Calu3 (cell line): ENCODE results near the gene TGFBR2. TPM values are rescaled to one million over a fixed set of nuclear protein-coding genes. Genes with fewer than 3 reads are reported as not detected.
A peak's percentile ranks its signal among the peaks of the same experiment; 100 is the strongest.

Experiments used
- BruUV-seq: library from RNA; stranded (reverse); fragments of 400-500 nt; replicated peaks from 2 replicates; lab custom pipeline; 2021; lab: Mats Ljungman, UMichigan
- CTCF ChIA-PET: fragments of 300-600 bp; sonication (Branson Sonifier 250); formaldehyde crosslinking; loops from one replicate; lab custom pipeline; 2022; ENCODE audit warnings: antibody characterized with exemption; lab: Charles Lee
- DNase-seq: peaks from one replicate; pipeline ENCODE4 v3.0.0; 2022
- H3K27ac Mint-ChIP-seq: one replicate; pipeline ENCODE4 v1.8.0; 2022; ENCODE audit warnings: mixed read lengths; ENCODE audit not compliant: unreplicated experiment
- H3K27me3 Mint-ChIP-seq: one replicate; pipeline ENCODE4 v1.8.0; 2022; ENCODE audit warnings: mixed read lengths; ENCODE audit not compliant: unreplicated experiment
- H3K36me3 Mint-ChIP-seq: one replicate; pipeline ENCODE4 v1.8.0; 2022; ENCODE audit warnings: mild to moderate bottlenecking, moderate library complexity, mixed read lengths; ENCODE audit not compliant: insufficient read depth, unreplicated experiment
- H3K4me1 Mint-ChIP-seq: one replicate; pipeline ENCODE4 v1.8.0; 2022; ENCODE audit warnings: mild to moderate bottlenecking, low read depth, mixed read lengths; ENCODE audit not compliant: unreplicated experiment
- H3K4me3 Mint-ChIP-seq: one replicate; pipeline ENCODE4 v1.8.0; 2022; ENCODE audit warnings: mild to moderate bottlenecking, low read depth, moderate library complexity, mixed read lengths; ENCODE audit not compliant: unreplicated experiment
- H3K9me3 Mint-ChIP-seq: one replicate; pipeline ENCODE4 v1.8.0; 2022; ENCODE audit warnings: low read depth, mixed read lengths; ENCODE audit not compliant: unreplicated experiment
- CTCF ChIP-seq: fragments of 200-600 bp; IDR thresholded peaks from one replicate; pipeline ENCODE4 v1.8.0; 2022; ENCODE audit warnings: antibody characterized with exemption; ENCODE audit not compliant: unreplicated experiment
- intact Hi-C: fragments of 100-400 bp; cut with micrococcal nuclease; formaldehyde crosslinking; loops from one replicate; pipeline ENCODE4 v1.10.0; 2022; ENCODE audit not compliant: unreplicated experiment
- total RNA-seq: library from RNA; stranded (reverse); gene quantifications from 2 replicates; pipeline ENCODE4 v1.2.3, GENCODE V29; 2022

The TGFBR2 gene
- total RNA-seq, 1 experiment from 2014 or later, result 105 TPM

GRCh38 chr3:30675006-30675405 is 68.6 kb downstream of the TGFBR2 start:
- Mint-ChIP-seq H3K27ac (no peak overlapping the region), H3K4me3 (no peak overlapping the region), H3K9me3 (no peaks in the 10 kb centered on the region), H3K36me3 (peaks cover 63% of the 10 kb centered on the region), H3K27me3 (no peaks in the 10 kb centered on the region), H3K4me1 (peaks cover 8% of the 10 kb centered on the region)
- TF ChIP-seq CTCF, result no peak
- no TSS peak for BruUV-seq
- intact Hi-C loops, result no loop called here
- DNase-seq, result no peak
- CTCF ChIA-PET, result no interaction called here

GRCh38 chr3:30675774-30676173 is 69.4 kb downstream of the TGFBR2 start:
- no peak for DNase-seq
- Mint-ChIP-seq H3K4me1 (peaks cover 11% of the 10 kb centered on the region), H3K4me3 (no peak overlapping the region), H3K9me3 (no peaks in the 10 kb centered on the region), H3K36me3 (peaks cover 62% of the 10 kb centered on the region), H3K27me3 (no peaks in the 10 kb centered on the region), H3K27ac (no peak overlapping the region)
- intact Hi-C loops, result no loop called here
- CTCF ChIA-PET, result no interaction called here
- no peak for TF ChIP-seq CTCF
- no TSS peak for BruUV-seq

- Mint-ChIP-seq H3K27ac (no peak overlapping the region), H3K9me3 (no peaks in the 10 kb centered on the region), H3K27me3 (no peaks in the 10 kb centered on the region), H3K4me3 (no peak overlapping the region), H3K4me1 (peaks cover 20% of the 10 kb centered on the region), H3K36me3 (peaks cover 64% of the 10 kb centered on the region)
- intact Hi-C loops, result no loop called here
- DNase-seq, result no peak
- TF ChIP-seq CTCF, result no peak
- BruUV-seq, result TSS peak; percentile 3
- CTCF ChIA-PET, result no interaction called here
These were observed 70.3 kb downstream of the TGFBR2 start for GRCh38 chr3:30676424-30677346.

GRCh38 chr3:30677347-30677685 is 70.9 kb downstream of the TGFBR2 start:
- intact Hi-C loops, result no loop called here
- Mint-ChIP-seq H3K4me3 (no peak overlapping the region), H3K4me1 (peaks cover 26% of the 10 kb centered on the region), H3K27ac (no peak overlapping the region), H3K36me3 (peaks cover 63% of the 10 kb centered on the region), H3K27me3 (no peaks in the 10 kb centered on the region), H3K9me3 (no peaks in the 10 kb centered on the region)
- TF ChIP-seq CTCF, result no peak
- no peak for DNase-seq
- no TSS peak for BruUV-seq
- CTCF ChIA-PET, result no interaction called here
